RKO (cell line): ENCODE data around the gene ERCC6.

ENCODE experiments used
- DNase-seq: peaks from one replicate; pipeline ENCODE4 v3.0.0-alpha.2; 2016; ENCODE audit warnings: low spot score

ERCC6 gene

DNA sequence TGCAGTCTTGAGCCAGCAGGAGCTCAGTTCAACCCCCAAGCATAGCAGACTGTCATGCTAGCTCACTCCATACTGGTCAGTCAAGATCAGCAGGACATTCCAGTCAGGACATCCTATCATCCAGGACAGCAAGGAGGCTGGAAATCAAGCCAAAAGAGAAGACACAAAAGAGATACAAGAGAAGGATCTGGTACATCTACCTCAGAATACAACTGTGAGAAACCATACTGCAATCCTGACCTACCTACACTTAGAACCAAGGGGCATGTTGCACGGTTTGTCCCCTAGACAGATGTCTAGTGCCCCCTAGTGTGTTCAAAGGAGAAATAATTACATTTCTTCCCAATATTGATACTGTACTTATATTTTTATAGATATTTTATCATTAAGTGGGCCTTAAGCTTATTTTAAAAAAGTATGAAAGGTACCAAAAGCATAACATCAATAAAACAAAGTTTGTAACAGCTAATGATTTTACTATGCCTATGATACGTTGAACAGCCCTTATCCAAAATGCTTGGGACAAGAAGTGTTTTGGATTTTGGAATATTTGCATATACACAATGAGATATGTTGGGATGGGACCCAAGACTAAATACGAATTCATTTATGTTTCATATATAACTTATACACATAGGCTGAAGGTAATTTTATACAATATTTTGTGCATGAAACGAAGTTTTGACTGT lies 26.7 kb downstream of the ERCC6 start:
- DNase-seq, result peak; percentile 69

DNA sequence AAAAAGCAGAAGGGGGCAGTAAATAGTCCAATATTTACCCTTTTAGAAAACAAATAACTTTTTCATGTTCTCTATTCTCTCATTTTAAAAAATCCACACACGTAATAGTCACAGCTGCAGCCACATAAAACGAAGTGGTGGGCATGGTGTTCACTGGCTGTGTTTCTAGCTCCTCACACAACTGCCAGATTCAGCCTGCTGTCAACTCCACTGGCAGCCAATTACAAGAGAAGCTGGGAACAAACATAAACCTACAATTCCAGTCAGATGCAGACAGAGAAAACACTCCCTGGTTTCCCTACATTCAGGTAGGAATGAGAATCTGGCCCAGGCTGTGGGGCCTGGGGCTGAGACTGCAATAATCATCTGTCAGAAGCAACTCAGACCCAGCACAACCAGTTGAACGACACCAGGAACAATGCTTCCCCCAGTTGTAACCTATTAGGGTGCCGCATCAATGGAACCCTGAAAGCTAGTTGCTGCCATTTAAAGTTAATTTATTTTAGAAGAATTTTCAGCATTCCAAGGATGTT lies 29.1 kb downstream of the ERCC6 start:
- DNase-seq, result no peak

DNA sequence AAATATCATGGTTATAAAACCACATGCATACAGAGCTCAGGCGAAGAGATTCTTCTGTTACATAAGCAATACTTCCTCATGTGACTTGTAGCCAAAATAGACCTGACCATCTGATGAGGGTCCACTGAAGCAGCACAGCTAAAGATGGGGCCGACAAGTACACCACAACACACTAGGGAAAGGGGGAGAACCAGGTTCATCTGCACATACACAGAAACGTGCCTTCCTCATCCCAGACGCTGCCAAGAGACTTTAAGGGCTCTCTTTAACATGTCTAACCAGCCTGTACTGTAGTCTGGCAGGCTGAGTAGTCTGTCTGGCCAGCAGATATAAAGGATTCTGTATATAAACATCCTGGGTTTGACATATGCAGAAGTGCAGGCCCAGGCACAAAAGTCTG lies 30.3 kb downstream of the ERCC6 start:
- no peak for DNase-seq

DNA sequence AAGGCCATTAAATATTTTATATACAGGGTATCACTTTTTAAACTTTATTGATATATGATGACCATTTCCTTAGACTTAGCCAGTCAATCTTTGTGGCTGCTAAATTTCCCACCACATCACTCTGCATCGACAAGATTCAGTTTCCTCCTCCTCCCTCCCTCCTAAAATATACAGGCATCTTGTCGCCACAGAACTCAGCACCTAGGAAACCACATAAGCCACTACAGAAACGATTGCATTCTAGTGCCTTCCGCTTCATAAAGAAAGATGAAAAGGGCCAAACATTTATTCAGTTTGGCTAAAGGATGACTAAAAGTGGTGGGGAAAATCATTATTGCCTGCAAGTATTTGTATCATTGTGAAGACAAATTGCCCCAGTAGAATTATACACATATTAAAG lies 30.7 kb downstream of the ERCC6 start:
- no peak for DNase-seq

DNA sequence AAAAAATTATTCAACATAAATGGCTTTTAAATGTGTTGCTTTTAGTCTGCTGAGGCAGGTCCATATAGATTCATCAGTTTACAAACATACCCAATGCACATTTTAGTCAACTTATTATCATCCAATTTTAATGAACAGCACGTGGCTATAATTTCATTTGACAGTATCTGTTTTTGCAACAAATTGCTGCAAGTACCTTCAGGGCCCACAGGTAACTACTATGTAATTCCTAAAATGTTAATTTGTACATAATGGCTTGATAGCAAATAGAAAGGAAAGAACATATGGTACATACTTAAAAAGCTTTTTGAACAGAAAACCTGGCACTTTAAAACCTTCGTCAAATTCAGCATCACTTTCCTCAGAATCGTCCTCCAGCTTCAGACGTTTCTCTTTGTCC lies 33.3 kb downstream of the ERCC6 start:
- no peak for DNase-seq

DNA sequence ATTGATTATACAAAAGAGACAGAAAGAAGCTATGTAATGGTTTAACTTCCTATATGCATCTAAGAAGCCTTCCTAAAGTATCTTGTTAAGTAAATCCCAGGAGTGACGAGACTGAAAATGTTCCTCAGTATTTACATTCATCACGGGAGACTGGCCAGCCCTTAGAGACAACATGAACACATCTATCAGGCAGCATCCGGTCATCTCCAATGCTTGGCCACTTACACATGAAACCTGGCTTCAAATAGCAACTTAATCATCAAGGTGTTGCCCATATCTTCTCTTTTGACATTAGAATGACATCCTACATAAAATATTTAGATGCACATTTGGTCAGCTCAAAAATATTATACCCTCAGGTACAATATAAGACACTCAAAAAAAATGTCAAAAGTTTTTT lies 33.8 kb downstream of the ERCC6 start:
- no peak for DNase-seq

DNA sequence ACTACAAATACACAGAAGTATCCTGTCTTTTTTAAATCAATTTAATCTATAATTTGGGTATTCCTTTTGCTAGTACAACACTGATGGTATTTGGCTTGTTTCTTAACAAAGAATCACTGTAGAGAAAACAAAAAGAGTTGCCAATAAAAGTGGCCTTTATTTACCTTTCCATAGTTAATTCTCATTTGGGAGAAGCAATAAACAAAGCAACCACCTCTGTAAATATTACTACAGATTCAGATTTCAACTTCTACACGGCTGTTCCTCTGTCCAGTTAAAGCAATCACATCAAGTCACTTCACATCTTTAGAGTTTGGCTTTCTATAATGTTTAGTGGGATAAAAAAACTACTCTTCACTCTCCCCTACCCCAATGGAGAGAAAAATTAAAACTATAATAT lies 34.4 kb downstream of the ERCC6 start:
- DNase-seq, result no peak

DNA sequence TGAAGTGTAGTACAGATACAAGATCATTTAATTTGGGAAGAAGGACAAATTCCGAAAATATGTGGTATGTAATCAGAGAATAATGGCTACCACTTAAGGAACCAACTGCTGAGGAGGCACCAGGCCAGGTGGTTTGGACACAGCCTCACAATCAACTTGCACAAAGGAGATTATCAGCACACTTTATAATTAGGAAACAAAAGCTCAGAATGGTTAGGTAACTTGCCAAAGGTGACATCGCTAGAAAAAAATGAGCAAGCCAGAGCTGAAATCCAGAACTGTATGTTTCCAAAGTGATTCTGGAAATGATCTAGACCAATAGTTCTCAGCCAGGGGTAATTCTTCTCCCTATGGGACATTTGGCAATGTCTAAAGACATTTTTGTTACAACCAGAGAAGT lies 36.6 kb downstream of the ERCC6 start:
- no peak for DNase-seq

DNA sequence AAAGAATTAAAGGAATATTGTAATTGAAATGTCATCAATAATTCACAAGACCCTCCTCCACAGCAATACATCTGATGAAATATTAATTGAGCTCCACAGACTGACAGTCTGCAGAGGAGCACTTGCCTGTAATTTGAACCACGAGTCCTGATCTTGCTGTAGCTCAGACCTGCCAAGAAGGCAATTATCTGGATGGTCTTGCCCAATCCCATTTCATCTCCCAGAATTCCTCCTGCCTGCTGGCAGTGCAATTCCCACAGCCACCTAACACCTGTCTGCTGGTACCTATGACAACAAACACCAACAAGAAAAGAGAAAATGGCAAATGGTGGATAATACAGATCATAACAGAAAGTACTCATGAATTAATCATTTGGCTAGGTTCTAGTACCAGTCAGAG lies 38.5 kb downstream of the ERCC6 start:
- DNase-seq, result no peak

DNA sequence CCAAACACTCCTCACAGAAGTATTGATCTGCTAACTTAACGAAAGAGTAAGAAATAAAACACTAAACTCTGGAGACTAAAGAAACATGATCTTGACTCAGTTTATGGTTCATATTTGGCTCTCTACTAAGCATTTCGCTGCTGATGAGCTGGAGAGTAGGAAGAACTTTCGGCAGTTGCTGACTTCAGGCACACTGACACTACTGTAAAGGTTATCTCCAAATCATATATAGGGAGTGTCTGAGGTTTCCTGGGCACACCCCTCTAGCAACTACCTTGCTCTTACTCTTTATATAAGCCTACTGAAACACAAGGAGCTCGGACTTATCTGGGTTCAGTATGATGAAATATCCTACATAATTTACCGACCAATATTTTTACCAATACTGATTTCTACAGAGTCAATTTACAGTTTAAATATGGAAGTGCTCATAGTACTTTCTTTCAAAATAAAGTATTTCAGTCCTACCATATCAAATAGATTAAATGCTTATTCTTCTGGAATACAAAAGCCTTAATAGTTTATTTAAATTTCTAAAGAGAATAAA lies 39.5 kb downstream of the ERCC6 start:
- no peak for DNase-seq

DNA sequence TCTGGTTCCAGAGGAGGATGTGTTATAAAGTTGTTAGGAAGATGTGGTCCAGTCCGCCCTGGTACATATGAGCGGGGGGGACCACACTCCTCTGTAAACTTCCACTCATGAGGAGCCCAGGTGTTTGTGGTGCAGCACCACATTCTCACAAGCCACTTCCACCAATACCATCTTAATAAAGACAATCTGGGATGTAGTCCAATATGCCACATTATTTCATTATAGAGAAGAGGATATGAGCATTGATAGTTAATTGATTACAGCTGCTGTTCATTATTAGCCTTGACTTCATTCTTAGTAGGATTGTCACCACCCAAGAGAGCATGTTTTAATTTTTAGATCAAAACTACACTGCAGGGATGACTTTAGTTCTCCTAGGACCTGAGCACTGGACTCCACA lies 40.5 kb downstream of the ERCC6 start:
- DNase-seq, result no peak

DNA sequence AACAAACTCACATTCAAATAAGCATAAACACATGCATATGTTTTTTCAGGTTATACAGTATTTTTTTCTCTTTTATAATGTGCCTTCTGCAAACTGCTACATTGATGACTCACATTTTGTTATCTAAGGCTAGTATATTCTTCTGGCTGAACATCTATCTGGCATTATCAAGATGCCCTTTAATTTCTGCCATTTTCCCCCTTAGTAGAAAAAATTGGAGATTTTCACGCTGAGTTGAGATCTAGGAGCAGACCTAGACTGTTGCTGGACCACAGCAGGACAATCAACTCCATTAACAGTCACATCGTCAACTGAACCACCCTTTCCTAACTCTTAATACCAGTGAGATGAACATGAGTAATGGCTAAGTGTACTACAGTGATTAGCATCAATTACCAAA lies 41.6 kb downstream of the ERCC6 start:
- no peak for DNase-seq

DNA sequence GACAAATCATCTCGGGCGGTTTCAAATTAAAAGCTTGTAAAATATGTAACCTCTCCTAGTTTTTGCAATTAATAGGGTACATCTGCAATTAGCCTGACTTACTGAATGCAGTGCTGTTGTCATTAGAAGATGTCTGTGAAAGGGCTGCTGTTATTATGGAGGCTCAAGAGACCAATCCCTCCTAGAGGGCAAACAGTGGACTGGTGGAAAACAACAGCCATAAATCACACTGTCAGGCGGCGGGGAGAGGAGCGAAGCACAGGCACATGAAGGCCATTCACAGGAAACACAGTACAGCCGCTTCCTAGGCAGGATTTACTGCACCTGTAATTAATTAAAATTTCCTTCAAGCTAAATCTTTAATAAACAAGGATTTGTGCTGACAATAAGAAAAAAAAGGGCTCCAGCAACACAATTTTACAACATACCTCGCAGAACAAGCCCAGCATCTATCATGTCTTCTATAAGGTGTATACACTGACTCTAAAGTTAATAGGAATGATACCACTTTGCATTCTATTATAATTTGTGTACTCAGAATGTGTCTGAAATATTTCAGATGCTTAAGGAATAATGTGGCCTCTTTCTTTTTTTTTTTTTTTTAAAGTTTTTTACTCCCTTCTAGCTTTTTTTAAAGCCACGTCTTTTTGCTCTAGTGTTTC lies 50.7 kb downstream of the ERCC6 start:
- no peak for DNase-seq

DNA sequence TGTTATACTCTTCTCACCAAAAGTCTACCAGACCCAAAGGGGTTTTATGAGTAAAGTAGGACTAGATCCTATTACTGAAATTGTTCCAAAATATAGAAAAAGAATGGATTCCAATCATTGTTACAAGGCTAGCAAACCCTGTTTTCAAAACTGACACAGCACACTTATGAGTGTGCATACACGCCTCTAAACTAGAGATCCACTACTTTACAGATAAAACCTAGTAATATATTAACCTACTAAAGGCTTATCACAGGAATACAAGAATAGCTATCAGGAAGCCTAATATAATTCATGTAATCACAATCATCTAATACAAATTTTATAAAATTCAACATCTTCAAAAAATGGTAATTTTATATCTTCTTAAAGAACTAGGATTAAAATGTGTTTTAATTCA lies 52.2 kb downstream of the ERCC6 start:
- DNase-seq, result no peak

DNA sequence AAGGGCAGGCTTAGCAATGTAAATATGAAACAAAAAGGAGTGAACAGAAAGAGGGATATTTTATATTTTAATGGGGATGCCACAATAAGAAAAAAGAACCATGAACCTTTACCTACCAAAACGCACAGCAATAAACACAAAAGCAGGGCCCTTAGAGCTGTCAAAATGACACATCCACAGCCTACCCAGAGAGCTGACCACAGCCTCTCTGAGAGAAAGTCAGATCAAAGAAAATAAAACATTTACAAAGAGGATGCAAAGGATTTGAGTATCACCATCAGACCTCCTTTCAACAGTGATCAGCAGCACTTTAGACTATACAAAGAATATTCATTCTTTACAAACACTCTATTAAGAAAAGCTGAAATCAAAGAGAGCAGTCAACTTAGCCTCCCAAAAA lies 52.9 kb downstream of the ERCC6 start:
- no peak for DNase-seq

DNA sequence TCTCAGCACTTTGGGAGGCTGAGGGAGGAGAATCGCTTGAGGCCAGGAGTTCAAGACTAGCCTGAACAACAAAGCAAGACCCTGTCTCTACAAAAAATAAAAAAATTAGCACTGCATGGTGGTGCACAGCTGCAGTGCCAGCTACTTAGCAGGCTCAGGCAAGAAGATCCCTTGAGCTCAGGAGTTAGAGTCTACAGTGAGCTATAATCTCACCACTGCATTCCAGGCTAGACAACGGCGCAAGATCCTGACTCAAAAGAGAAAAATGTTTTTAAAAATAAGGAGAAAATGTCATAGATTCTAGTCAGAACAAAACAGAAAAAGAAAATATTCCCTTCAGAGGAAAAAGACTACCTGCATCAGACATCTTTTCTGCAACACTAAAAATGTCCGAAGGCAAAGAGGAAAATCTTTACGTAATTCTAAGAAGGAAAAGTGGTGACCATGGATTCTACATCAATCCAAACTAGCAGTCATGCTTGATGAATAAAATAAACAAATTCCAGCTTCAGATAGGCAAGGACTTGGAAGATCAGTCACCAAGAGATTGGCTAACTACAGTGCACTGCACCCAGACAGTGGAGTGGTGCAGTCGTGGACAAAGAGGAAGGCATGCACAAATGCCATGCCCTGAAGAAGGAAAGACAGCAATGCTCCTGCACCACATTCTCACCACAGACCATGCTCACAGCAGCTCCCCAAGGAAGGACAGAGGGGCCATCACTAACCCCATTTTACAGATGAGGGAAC lies 54.3 kb downstream of the ERCC6 start:
- DNase-seq, result no peak

DNA sequence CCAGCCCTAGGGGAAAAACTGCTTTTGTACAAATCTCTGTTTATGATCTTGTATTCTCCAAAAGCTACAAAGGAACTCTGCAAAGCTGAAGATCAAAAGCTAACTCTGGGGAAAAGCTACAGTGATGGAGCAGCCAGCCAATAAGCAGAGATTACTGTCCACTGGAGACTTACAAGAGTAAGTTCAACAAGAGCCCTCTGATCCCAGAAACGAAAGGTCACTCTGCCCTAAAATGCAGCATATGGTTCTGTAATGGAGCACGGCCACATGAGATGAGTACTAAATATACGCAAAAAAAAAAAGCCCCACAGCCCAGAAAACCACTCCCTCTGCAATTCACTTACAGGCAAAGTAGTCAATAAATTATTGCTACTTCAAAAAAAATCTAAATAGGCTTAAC lies 60.1 kb downstream of the ERCC6 start:
- no peak for DNase-seq

DNA sequence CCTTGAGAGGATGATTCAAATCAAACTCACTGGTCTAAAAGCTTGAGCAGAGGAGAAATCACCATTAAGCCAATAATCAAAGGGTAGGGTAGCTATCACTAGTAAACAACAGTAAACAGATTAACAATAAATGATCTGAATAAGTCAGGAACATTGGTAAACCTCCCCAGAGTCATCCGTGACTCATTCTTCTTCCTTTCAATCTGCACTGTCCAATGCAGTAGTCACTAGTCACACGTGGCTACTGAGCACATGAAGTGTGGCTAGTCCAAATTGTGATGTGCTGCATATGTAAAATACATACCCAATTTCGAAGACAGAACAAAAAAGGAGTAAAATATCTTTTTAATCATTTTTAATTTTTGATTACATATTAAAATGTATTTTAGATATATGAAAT lies 64.0 kb downstream of the ERCC6 start:
- peak; percentile 57 for DNase-seq

DNA sequence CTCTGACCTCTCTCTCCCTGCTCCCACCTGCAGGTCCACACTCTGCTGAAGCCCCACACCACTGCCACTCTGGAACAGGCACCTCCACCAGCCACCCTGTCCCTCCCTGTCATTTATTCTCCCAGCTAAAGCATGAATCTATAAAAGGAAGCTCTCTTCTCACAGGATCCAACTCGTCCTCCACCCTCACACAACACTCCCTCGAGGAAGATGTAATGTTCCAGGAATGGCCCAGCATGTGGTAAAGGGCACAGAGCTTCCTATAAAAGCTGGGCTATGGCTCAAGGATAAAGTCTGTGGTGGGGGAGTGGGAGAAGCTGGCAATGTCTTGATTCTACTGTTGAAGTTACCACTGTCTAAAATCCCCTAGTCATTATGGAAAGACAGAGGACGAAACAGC lies 67.4 kb downstream of the ERCC6 start:
- no peak for DNase-seq

DNA sequence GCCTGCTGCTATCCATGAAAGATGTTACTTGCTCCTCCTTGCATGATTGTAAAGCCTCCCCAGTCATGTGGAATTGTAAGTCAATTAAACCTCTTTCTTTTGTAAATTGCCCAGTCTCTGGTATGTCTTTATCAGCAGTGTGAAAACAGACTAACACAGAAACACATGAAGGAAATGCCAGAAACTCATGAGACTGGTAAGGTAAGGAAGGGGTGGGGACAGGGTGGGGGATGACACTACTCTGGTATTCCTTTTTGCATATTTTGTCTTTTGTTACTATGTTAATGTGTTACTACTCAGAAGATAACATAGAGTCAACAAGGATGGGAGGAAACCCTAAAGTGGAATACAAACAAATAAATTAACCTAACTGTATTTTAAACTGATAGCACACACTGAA lies 73.2 kb downstream of the ERCC6 start:
- no peak for DNase-seq
